Activated T-helper 1 cell treated with anti-CD3 and anti-CD28 coated beads, Interleukin-2, amount 50 U/mL, for 16 hours (primary cell): Measurements from ENCODE around the gene ACTL7A.

Source experiments
- DNase-seq, 2 donors: peaks; one replicate each; pipeline ENCODE4 v3.0.0-alpha.2; 2020; ENCODE audit warnings: low read depth in 1 of 2, low spot score in 1 of 2

Gene ACTL7A

GRCh38 chr9:108850293-108850897 is 11.7 kb upstream of the ACTL7A start:
- DNase-seq: no peak

GRCh38 chr9:108851138-108851537 is 10.9 kb upstream of the ACTL7A start:
- no peak for DNase-seq

GRCh38 chr9:108852079-108852478 is 10.0 kb upstream of the ACTL7A start:
- DNase-seq: no peak

- no peak for DNase-seq
These were observed 8.0 kb upstream of the ACTL7A start for GRCh38 chr9:108854094-108854493.

- no peak for DNase-seq
These were observed 7.2 kb upstream of the ACTL7A start for GRCh38 chr9:108854641-108855528.

GRCh38 chr9:108855529-108855886 is 6.6 kb upstream of the ACTL7A start:
- no peak for DNase-seq

- DNase-seq: no peak
These were observed 6.2 kb upstream of the ACTL7A start, which contains the start of gene ACTL7B for GRCh38 chr9:108855888-108856287. Gene ACTL7B (minus strand): TSS chr9:108855986. CDS start chr9:108855930, 56 bp downstream.

GRCh38 chr9:108857572-108857971 is 4.5 kb upstream of the ACTL7A start:
- DNase-seq: no peak

GRCh38 chr9:108859459-108860114 is 2.5 kb upstream of the ACTL7A start:
- DNase-seq: no peak

- DNase-seq: no peak
These were observed 1.7 kb upstream of the ACTL7A start for GRCh38 chr9:108860354-108860753.

GRCh38 chr9:108860764-108861163 is 1.3 kb upstream of the ACTL7A start:
- no peak for DNase-seq

- DNase-seq: no peak
These were observed 602 bp upstream of the ACTL7A start for GRCh38 chr9:108861464-108861863.

- no peak for DNase-seq
These were observed 1.8 kb downstream of the ACTL7A start for GRCh38 chr9:108863891-108864290.

GRCh38 chr9:108864446-108864845 is 2.4 kb downstream of the ACTL7A start:
- no peak for DNase-seq

GRCh38 chr9:108865037-108865436 is 3.0 kb downstream of the ACTL7A start:
- no peak for DNase-seq

GRCh38 chr9:108866001-108866420 is 3.9 kb downstream of the ACTL7A start:
- no peak for DNase-seq

GRCh38 chr9:108867116-108867515 is 5.0 kb downstream of the ACTL7A start:
- DNase-seq: no peak

- DNase-seq: no peak
These were observed 5.8 kb downstream of the ACTL7A start for GRCh38 chr9:108867829-108868228.

GRCh38 chr9:108869092-108869725 is 7.1 kb downstream of the ACTL7A start:
- DNase-seq: no peak

GRCh38 chr9:108874058-108874788 is 12.2 kb downstream of the ACTL7A start:
- no peak for DNase-seq

- DNase-seq: no peak
These were observed 14.4 kb downstream of the ACTL7A start for GRCh38 chr9:108876425-108876824.
